GM19328 (cell line): ENCODE data around the gene PTPRN2.

Experiments
- ATAC-seq: cut with Tn5 transposase; IDR thresholded peaks from one replicate; pipeline ENCODE4 v1.9.1; 2021; ENCODE audit warnings: mild to moderate bottlenecking, moderate library complexity; ENCODE audit not compliant: unreplicated experiment

The PTPRN2 gene

DNA sequence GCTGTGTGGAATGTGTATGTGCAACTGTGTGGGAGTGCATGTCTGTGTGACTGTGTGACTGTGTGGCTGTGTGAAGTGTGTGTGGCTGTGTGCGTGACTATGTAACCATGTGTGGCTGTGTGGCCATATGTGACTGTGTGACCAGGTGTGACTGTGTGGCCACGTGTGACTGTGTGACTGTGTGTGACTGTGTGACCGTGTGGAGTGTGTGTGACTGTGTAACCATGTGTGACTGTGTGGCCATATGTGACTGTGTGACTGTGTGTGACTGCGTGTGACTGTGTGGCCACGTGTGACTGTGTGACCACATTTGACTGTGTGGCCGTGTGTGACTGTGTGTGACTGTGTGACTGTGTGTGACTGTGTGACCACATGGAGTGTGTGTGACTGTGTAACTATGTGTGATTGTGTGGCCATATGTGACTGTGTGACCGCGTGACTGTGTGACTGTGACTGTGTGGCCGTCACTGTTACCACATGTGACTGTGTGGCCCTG lies 747.9 kb downstream of the PTPRN2 start:
- ATAC-seq: no peak

DNA sequence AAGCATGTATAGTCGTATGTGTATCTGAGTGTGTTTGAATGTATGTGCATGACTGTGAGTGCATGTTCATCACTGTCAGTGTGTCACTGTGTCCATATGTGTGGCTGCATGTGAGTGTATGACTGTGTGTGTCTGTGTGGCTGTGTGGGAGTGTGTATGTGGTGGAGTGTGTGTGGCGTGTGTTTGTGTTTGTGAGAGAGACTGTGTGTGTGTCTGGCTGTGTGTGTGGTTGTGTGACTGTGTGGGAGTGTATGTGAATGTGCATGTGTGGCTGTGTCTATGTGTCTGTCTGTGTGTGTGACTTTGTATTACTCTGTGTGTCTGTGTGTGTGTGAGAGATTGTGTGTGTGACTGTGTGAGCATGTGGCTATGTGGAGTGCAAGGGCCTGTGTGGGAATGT lies 748.4 kb downstream of the PTPRN2 start:
- ATAC-seq: no peak

DNA sequence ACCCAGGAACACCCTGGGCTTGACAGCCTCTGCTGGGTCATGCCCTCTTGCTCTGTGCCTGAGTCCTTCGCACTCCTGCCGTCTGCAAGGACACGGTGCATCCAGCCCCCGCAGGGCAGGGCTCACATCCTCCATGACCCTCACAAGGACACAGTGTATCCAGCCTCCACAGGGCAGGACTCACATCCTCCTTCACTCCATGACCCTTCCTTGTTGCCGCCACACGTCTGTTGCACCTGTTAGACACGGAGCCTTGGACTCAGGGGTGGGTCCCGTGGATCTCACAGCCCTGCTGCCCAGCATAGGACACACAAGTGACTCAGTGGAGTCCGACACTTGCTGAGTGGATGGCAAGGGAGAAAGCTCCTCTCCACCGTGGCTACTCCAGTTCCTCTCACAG lies 750.1 kb downstream of the PTPRN2 start:
- ATAC-seq: no peak

DNA sequence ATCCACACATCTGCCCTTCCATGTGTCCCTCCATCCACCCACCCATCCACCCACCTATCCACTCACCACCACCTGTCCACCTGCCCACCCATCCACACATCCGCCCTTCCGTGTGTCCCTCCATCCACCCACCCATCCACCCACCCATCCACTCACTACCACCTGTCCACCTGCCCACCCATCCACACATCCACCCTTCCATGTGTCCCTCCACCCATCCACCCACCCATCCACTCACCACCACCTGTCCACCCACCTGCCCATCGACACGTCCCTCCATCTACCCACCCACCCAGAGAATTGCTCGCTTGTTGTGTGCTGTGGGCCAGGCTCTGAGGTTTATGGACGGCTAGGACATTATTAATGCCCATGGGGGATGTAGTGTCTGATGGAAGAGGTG lies 750.6 kb downstream of the PTPRN2 start:
- ATAC-seq: no peak

DNA sequence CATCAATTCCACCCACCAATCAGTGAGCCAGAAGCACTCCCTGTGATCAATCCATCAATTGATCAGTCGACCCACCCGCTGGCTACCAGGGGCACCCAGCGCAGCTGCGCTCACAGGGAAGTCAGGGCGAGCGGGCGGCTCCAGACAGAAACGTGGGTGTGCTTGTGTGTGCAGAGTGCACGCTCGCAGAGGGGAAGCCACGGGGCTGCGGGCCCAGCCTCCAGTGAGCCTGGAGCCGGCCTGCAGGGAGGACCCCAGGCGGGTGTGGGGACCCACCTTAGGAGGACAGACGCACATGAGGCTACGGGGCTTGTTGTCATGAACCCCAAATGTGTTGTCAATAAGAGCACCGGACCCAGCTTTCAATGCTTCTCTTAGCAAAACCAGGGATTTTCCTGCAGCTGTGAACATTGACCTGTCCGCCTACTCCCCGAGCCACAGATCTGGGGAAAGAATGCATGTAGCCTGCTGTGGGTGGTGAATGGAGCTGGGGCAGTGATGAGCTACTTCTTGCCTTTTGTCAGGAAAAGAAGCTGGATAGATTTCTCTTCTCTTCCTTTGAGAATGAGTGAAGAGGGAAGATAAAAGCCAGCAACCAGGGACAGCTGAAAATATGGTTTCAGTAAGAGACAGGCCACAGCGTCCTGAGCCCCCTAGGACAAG lies 753.0 kb downstream of the PTPRN2 start:
- no peak for ATAC-seq

DNA sequence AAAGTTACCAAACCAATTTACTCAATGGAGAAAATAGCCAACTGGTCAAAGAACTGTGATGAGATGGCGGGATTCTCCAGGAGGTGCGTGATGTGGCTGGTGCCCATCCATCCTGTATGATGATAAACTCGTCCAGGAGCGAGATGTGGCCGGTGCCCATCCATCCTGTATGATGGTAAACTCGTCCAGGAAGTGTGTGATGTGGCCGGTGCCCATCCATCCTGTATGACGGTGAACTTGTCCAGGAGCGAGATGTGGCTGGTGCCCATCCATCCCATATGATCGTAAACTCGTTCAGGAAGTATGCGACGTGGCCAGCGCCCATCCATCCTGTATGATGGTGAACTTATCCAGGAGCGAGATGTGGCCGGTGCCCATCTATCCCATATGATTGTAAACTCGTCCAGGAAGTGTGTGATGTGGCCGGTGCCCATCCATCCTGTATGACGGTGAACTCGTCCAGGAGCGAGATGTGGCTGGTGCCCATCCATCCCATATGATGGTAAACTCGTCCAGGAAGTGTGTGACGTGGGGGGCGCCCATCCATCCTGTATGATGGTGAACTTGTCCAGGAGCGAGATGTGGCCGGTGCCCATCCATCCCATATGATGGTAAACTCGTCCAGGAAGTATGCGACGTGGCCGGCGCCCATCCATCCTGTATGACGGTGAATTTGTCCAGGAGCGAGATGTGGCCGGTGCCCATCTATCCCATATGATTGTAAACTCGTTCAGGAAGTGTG lies 754.6 kb downstream of the PTPRN2 start:
- no peak for ATAC-seq

DNA sequence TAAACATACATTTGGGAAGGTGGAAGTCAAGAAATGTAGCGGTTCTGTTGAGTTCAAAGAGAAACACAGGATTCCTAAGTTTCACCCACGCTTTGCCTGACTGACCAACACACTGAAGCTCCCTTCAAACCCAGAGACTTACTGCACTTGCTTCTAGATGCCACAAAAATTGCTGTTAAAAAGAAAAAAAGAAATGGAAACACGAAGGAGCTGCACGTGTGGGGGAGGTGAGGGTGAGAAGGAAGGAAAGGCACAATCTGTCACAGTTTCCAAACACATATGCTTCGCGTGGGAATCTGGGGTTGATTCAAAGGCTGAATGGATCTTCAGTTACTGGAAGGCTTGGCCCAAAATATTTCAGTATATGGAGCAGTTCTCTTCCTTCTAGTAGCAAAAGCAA lies 755.2 kb downstream of the PTPRN2 start:
- ATAC-seq: no peak

DNA sequence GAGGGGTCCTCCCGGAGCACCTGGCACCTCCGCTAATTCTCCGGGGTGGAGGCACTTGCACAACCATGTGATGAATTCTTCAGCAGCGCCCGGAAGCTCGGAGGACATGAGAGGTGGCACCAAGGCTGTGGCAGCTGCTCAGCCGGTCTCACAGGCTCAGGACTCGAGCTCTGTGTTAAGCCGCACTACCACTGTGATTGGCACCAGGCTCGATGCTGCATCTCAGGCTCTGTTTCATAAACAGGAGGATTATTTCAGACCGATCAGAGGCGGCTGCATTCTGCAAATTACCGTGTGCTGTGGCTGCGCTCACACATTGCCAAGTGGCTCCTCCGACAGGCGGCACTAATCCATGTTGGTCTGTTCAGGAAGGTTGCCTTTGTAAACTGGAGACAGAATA lies 755.6 kb downstream of the PTPRN2 start:
- no peak for ATAC-seq

DNA sequence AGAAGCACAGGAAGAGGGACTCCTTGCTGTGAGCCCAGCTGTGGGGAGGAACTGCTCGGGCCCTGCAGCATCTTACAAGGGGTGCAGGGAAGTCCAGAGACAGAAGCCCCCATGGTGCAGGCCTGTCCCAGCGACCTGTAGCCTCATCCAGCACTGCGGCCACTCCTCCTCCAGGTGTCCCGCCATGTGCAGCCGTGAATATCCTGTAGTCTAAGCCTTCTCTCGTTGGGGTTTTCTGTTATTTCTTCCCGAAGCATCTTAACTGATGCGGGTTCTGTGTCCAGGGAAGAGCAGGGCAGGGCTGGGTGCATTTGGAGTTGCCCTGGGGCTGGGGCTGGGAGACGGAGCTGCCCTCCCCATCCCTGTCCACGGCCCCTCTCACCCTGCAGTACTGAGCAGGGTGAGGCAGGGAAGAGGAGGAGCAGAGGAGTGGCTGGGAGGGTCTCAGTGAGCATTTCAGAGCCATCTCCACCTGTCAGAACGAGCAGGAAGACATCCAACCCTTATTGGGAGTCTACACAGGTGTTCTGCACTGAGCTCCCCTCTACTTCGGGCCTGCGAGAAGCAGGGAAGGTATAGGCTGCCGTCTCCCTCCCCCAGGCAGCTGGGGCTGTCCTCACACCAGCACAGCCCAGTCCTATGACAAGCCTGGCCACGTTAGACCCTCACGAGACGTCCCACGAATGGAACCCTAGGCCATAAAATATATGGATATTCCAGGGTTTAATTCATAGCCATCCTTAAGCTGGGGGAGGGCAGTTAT lies 756.3 kb downstream of the PTPRN2 start:
- no peak for ATAC-seq

DNA sequence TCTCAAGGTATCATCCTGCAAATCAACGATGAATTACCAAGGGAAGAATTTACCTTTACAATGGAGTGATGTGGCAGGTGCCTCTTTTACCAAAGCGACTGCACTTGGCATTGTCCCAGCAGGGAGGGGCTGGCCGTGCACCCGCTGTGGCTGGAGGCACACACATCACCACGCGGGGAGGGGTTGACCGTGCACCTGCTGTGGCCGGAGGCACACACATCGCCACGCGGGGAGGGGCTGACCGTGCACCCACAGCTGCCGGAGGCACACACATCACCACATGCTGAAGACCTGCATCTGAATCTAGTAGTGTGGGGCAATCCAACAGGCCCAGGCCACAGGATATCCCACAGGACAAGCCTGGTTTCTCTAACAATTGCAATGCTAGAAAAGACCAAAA lies 757.3 kb downstream of the PTPRN2 start:
- no peak for ATAC-seq

DNA sequence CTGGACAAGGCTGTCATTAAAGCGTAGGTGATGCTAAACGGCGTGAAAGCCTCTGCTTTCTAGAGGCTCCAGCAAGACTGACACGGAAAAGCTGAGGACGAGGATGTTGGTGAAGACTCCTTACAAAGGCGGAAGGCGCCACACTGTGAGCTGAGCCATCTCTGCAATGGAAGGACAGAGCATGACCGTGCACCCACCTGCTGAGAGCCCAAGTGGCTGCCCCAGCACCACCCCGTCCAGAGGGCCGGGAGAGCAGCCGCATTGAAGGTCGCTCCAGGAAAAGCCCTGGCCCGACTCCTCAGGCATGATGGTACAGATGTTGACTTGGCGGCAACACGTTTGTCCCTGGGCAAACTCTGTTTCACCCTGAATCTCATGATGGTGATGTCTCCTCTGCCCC lies 758.1 kb downstream of the PTPRN2 start:
- no peak for ATAC-seq

DNA sequence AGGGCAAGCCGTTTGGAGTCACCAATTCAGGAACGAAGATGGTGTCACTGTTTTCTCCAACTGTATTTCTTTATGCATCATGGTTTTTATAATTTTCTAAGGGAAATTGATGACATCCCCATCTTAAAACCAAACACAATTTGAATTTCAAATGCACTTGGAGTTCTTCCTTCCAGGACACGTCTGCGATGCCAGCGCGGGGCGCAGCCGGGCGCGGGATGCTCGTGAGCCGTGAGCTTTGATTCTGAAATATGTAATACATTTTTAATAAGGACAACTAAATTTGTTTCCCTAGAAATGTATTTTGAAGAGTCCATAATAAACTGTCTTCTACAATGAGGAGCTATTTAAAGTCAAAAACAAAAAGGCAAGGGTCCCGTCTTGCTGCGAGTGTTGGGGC lies 758.7 kb downstream of the PTPRN2 start:
- ATAC-seq: no peak

DNA sequence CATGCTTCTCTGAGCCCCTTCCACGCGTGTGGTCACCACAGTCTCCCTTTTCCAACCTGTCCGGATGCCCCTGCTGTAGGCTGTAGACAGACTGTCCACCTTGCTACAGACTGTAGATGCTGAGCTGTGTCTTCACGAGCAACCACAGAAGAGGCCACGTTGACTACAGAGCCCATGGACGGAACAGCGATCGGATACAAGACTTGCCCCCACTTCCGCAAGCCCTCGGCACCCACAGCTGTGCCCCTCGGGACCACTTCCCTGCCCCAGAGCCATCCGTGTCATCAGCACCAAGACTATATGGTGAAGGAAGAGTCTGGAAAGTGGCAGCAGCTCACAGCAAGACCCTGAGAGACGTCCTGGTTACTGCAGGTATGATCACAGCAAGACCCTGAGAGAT lies 759.4 kb downstream of the PTPRN2 start:
- ATAC-seq: no peak

DNA sequence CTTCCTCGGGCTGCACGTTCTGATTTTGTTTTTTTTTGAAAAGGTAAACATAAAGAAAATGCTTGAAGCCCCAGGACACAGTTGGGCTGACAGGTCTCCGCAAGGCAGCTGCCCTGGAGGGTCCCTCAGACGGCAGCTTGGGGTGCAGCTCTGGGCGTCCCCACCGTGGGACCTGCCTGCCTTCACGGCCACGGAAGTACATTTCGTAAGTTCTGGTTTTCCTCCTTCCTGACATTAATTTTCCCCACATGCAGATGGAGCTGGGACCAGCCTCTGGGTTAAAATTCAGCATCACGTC lies 759.8 kb downstream of the PTPRN2 start:
- no peak for ATAC-seq

DNA sequence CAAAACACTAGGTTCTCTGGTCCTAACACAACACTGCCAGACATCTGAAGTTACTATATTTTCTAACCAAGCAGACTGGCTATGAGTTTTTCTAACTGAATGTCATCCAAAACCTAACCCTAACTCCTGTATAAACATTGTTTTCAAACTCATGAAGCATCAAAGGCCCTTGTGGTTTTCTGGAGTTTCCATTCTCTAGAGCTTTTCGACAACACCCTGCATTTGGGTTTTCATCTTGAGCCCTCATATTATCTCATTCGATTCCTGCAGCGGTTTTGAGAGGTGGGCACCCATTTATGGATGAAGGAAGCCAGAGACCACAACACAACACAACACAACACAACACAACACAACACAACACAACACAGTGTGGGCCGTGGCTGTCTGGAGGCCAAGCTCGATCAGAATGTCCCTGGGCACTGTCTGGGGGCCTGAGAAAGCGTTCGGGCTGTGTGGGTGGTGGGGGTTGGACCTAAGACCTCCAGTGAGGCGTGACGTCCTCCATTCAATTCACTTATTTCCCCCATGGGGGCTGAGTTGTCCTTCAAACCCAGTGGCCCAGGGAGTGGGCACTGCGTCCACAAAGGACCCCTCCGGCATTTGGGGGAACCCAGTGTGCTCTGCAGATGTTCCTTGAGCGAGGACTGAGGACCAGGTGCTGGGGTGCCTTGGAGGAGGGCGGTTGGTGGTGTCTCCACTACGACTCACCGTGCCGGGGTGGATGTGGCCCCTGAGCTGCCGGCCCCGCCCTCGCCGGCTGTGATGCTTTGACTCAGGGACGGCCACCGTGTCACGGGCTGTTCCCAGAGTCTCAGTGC lies 760.4 kb downstream of the PTPRN2 start:
- no peak for ATAC-seq

DNA sequence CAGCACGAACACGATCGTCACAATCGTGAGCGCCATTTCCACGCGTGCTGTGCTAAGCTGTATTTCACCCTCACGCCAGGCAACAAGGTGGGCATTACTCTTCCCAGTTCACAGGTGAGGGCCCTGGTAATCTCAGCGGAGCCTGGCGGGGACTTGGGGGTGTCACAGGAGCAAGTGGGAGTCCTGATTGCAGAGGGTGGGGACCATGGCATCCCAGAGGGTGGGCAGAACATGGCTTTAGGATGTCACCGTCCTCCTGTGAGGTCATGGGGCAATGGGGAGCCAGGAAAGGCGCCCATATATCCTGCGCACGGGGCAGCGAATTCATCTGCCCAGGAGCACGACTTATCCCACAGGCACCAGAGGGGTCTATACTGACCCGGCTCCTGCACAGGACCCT lies 761.1 kb downstream of the PTPRN2 start:
- no peak for ATAC-seq

DNA sequence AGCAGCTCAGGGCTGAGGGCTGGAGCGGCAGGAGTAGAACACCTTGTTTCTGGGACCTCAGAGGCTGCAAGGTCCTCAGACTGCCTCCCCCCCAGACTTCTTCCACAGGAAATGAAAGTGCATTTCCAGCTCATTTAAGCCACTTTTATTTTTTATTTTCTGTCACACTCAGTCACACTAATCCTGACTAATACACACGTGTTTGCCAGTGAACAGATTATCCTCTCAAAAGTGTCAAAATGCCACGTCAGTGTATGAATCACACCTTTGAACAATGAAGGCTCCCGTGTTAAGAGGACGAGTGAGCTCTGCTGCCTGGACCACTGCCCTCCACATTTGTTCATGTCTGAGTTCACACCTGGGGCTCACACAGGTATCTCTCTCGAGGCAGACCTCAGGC lies 762.3 kb downstream of the PTPRN2 start:
- ATAC-seq: no peak

DNA sequence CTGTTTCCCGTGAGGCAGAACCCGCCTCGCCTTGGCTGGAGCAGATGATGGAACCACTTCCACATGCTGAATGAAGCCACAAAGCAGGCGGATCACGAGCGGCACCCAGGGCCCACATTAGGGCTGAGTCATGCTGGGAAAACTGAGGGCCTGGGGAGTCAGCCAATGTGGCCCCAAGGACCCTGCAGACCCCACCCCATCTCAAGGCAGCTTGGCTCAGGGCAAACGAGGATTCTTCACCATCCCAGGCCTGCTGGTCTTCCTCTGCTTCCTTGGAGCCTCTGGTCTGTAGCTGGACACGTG lies 762.9 kb downstream of the PTPRN2 start:
- no peak for ATAC-seq

DNA sequence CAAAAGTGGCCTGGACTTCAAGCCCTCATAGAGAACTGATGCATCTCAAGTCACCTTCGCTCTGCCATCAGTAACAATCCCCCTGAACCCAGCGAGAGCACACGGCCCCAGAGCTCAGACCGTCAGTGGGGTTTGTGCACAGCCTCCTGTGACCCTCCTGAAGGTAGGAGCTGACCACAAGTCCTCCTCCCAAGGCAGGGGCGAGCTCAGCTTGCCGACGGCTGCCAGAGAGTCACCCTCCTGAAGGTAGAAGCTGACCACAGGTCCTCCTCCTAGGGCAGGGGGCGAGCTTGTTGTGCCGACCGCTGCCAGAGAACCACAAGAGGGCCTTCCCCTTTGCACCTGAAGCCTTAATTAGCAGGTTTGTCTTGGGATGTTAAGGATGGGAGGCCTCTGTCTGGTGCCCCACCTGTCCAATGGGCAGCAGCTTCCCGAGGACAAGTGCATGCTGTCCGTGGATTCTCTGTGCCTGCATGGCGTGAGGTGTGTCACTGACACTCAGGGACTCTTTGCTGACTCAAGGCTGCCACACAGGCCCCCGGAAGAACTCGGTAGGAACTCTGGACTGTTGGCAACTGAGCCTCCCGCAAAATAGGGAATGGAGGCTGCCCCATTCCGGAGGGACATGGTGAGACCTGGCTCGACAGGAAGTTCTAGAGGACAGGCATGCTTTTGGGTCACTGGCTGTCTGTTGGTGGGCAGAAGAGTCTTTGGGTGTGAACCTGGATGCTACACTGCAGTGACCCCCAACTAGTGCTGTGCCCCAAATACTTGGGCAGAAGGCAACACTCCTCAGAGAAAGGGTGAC lies 763.4 kb downstream of the PTPRN2 start:
- ATAC-seq: no peak

DNA sequence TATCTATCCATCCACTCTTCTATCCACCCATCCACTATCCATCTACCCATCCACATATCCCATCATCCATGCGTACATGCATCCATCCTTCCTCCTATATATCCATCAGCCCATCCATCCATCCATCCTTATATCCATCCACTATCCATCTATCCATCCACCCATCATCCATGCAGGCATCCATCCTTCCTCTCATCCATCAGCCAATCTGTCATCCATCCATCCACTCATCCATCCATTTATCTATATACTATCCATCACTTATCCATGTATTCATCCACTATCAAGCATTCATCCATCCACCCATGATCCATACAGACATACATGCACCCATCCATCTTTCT lies 765.0 kb downstream of the PTPRN2 start:
- no peak for ATAC-seq
